Prostate gland (tissue), 2 donors: Measurements from ENCODE around the gene MARK3. TPM values are rescaled to one million over a fixed set of nuclear protein-coding genes. Genes with fewer than 3 reads are reported as not detected.

ENCODE experiments used
- DNase-seq: peaks from one replicate; pipeline ENCODE4 v3.0.0-alpha.2; 2019; ENCODE audit warnings: low spot score
- H3K27ac ChIP-seq, 2 donors: fragments of 200-600 bp; sonication (generic); 2 replicates each; pipeline ENCODE4 v1.5.1; 2017 to 2019
- H3K27me3 ChIP-seq: fragments of 200-600 bp; sonication (generic); replicated peaks from 2 replicates; pipeline ENCODE4 v1.5.1; 2019; ENCODE audit not compliant: insufficient read depth
- H3K36me3 ChIP-seq, 2 donors: fragments of 200-600 bp; sonication (generic); 1 replicate in 1 of 2; 2 replicates in 1 of 2; pipeline versions ENCODE4 v1.5.1 to v1.8.1; 2017 to 2019
- H3K4me1 ChIP-seq: fragments of 200-600 bp; sonication (generic); replicated peaks from 2 replicates; pipeline ENCODE4 v1.5.1; 2019
- H3K4me3 ChIP-seq, 2 donors: fragments of 200-600 bp; sonication (generic); 2 replicates each; pipeline ENCODE4 v1.5.1; 2017 to 2019
- H3K9me3 ChIP-seq: fragments of 200-600 bp; sonication (generic); 2 replicates; pipeline ENCODE4 v1.5.1; 2017
- CTCF ChIP-seq, 4 experiments: fragments of 200-600 bp in 2 of 4; fragments of 450-650 bp in 2 of 4; sonication (generic) in 2 of 4; IDR thresholded peaks; 1 replicate in 3 of 4; 2 replicates in 1 of 4; pipeline ENCODE4 v1.5.1; 2016 to 2019; ENCODE audit warnings: antibody characterized with exemption in 4 of 4, mild to moderate bottlenecking in 2 of 4, moderate library complexity in 2 of 4
- POLR2A ChIP-seq: fragments of 450-650 bp; IDR thresholded peaks from one replicate; pipeline ENCODE4 v1.6.1; 2016; ENCODE audit warnings: antibody characterized with exemption, mild to moderate bottlenecking
- POLR2AphosphoS5 ChIP-seq: sonication (generic); formaldehyde crosslinking; IDR thresholded peaks from one replicate; pipeline ENCODE4 v1.6.1; 2017; ENCODE audit warnings: antibody characterized with exemption
- WGBS: methylation state at CpG from one replicate; pipeline ENCODE4 v1.1.5; 2018; 5-methylcytosine and 5-hydroxymethylcytosine counted together
- intact Hi-C: fragments of 100-400 bp; cut with DNase I; formaldehyde crosslinking; loops from one replicate; pipeline ENCODE4 v1.14.2; 2022
- total RNA-seq, 2 donors: library from RNA; depleted of rRNA; stranded (reverse); fragments of >200 nt; gene quantifications; one replicate each; pipeline ENCODE4 v1.1.0, GENCODE V29; 2016

The MARK3 gene
- total RNA-seq, 2 donors from 2014 or later, result 51.5 to 115 TPM

GRCh38 chr14:103495854-103496253 lies 110.6 kb downstream of the MARK3 start:
- intact Hi-C loops, result no loop called here
- no peak overlapping the region for H3K4me3 ChIP-seq
- H3K4me1 ChIP-seq, result no peaks in the 10 kb centered on the region
- H3K9me3 ChIP-seq, result no peaks in the 10 kb centered on the region
- no peak overlapping the region for H3K27ac ChIP-seq
- H3K36me3 ChIP-seq, result no peaks in the 10 kb centered on the region
- WGBS, result 81% methylated on average over 2 of the region's 2 CpGs
- no peaks in the 10 kb centered on the region for H3K27me3 ChIP-seq
- no peak for DNase-seq
- no peak for TF ChIP-seq POLR2A
- no peak for TF ChIP-seq CTCF (IDR thresholded peaks at IDR 0.05)
- no peak for TF ChIP-seq POLR2AphosphoS5

- intact Hi-C loops, result no loop called here
- no peak for DNase-seq
- WGBS, result 0% methylated on average over 1 of the region's 1 CpG
- Histone ChIP-seq H3K4me3 (no peak overlapping the region), H3K9me3 (no peaks in the 10 kb centered on the region), H3K27ac (no peak overlapping the region), H3K27me3 (no peaks in the 10 kb centered on the region), H3K36me3 (no peaks in the 10 kb centered on the region), H3K4me1 (no peaks in the 10 kb centered on the region)
- no peak for TF ChIP-seq CTCF (IDR thresholded peaks at IDR 0.05)
- no peak for TF ChIP-seq POLR2A
- TF ChIP-seq POLR2AphosphoS5, result no peak
These were observed 111.6 kb downstream of the MARK3 start for GRCh38 chr14:103496776-103497175.

GRCh38 chr14:103499709-103500108 lies 114.5 kb downstream of the MARK3 start:
- Histone ChIP-seq H3K4me1 (no peaks in the 10 kb centered on the region), H3K27ac (no peak overlapping the region), H3K9me3 (no peaks in the 10 kb centered on the region), H3K4me3 (no peak overlapping the region), H3K27me3 (no peaks in the 10 kb centered on the region), H3K36me3 (peaks cover 8 to 10% of the 10 kb centered on the region in 2 donors)
- intact Hi-C loops, result loop anchor here (5.0 kb wide), 1 partner anchor 112 kb away; the partner anchor contains the start of gene MARK3
- WGBS, result 38% methylated on average over 10 of the region's 10 CpGs
- TF ChIP-seq CTCF (IDR thresholded peaks at IDR 0.05) (no peak), POLR2AphosphoS5 (no peak), POLR2A (no peak)
- no peak for DNase-seq

GRCh38 chr14:103500148-103500990 lies 115.2 kb downstream of the MARK3 start:
- intact Hi-C loops, result loop anchor here (5.0 kb wide), 1 partner anchor 113 kb away; the partner anchor contains the start of gene MARK3
- peak; percentile 82 for TF ChIP-seq POLR2AphosphoS5
- TF ChIP-seq POLR2A, result no peak
- peak; percentile 88 to 96 (median 92) for TF ChIP-seq CTCF (IDR thresholded peaks at IDR 0.05)
- no peaks in the 10 kb centered on the region for H3K9me3 ChIP-seq
- peaks cover 8 to 13% of the 10 kb centered on the region in 2 donors for H3K36me3 ChIP-seq
- no peaks in the 10 kb centered on the region for H3K27me3 ChIP-seq
- 36% methylated on average over 17 of the region's 17 CpGs for WGBS
- H3K4me1 ChIP-seq, result no peaks in the 10 kb centered on the region
- no peak overlapping the region for H3K4me3 ChIP-seq
- peak overlapping the region; percentile 11 to 61 for H3K27ac ChIP-seq
- DNase-seq, result peak; percentile 96
